Osteocyte (in vitro differentiated cells): ENCODE results near the gene FFAR1. TPM values are rescaled to one million over a fixed set of nuclear protein-coding genes. Genes with fewer than 3 reads are reported as not detected.
"Not testable (repeated sequence)": the region's sequence is repeated elsewhere in the genome, so short reads cannot be mapped to it uniquely, and the experiment has no call there.

Source experiments
- DNase-seq: peaks from one replicate; pipeline ENCODE4 v3.0.0; 2021; ENCODE audit warnings: mixed read lengths; ENCODE audit not compliant: unreplicated experiment; ENCODE audit errors: extremely low spot score
- H3K27ac Mint-ChIP-seq: one replicate; pipeline ENCODE4 v1.8.0; 2021; ENCODE audit warnings: mild to moderate bottlenecking, mixed read lengths; ENCODE audit not compliant: unreplicated experiment
- H3K27me3 Mint-ChIP-seq: one replicate; pipeline ENCODE4 v1.8.0; 2021; ENCODE audit warnings: mixed read lengths; ENCODE audit not compliant: unreplicated experiment
- H3K36me3 Mint-ChIP-seq: one replicate; pipeline ENCODE4 v1.8.0; 2021; ENCODE audit warnings: mixed read lengths; ENCODE audit not compliant: unreplicated experiment
- H3K4me1 Mint-ChIP-seq: one replicate; pipeline ENCODE4 v1.8.0; 2021; ENCODE audit warnings: mixed read lengths; ENCODE audit not compliant: unreplicated experiment
- H3K4me3 Mint-ChIP-seq: one replicate; pipeline ENCODE4 v1.8.0; 2021; ENCODE audit warnings: mild to moderate bottlenecking, moderate library complexity, mixed read lengths; ENCODE audit not compliant: unreplicated experiment
- H3K9me3 Mint-ChIP-seq: one replicate; pipeline ENCODE4 v1.8.0; 2021; ENCODE audit warnings: mixed read lengths; ENCODE audit not compliant: unreplicated experiment
- total RNA-seq: library from RNA; stranded (reverse); gene quantifications from 2 replicates; pipeline ENCODE4 v1.2.1, GENCODE V29; 2021
- TF ChIP-seq, protein P1 (sequence below): fragments of 200-600 bp; sonication (generic); IDR thresholded peaks from 2 replicates; pipeline ENCODE4 v1.5.0; 2021; ENCODE audit warnings: antibody characterized with exemption, mild to moderate bottlenecking, moderate library complexity

The FFAR1 gene
- total RNA-seq, 1 donor from 2014 or later: not detected

DNA sequence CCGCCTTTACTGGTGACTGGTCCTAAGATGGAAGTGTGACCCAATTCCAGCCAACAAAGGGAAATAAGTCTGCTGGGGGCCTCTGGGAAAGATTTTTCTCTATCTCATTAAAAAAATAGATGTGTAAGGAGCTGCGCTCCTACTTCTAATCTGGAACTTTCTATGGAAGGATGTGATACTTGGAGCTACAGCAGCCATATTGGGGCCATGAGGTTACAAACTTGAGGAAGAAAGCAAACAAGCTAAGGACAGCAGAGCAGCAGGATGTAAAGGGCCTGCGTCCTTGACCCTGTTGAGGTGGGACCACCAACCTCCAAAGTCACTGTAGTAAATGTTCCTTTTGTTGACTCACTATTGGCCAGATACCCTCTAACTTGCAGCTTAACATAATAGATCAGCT is 30.7 kb downstream of the FFAR1 start:
- Mint-ChIP-seq H3K9me3 (no peaks in the 10 kb centered on the region), H3K36me3 (no peaks in the 10 kb centered on the region), H3K27ac (no peak overlapping the region), H3K27me3 (no peaks in the 10 kb centered on the region), H3K4me1 (no peaks in the 10 kb centered on the region), H3K4me3 (no peak overlapping the region)
- peak; percentile 15 for DNase-seq
- TF ChIP-seq, protein P1, sequence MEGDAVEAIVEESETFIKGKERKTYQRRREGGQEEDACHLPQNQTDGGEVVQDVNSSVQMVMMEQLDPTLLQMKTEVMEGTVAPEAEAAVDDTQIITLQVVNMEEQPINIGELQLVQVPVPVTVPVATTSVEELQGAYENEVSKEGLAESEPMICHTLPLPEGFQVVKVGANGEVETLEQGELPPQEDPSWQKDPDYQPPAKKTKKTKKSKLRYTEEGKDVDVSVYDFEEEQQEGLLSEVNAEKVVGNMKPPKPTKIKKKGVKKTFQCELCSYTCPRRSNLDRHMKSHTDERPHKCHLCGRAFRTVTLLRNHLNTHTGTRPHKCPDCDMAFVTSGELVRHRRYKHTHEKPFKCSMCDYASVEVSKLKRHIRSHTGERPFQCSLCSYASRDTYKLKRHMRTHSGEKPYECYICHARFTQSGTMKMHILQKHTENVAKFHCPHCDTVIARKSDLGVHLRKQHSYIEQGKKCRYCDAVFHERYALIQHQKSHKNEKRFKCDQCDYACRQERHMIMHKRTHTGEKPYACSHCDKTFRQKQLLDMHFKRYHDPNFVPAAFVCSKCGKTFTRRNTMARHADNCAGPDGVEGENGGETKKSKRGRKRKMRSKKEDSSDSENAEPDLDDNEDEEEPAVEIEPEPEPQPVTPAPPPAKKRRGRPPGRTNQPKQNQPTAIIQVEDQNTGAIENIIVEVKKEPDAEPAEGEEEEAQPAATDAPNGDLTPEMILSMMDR: no peak

DNA sequence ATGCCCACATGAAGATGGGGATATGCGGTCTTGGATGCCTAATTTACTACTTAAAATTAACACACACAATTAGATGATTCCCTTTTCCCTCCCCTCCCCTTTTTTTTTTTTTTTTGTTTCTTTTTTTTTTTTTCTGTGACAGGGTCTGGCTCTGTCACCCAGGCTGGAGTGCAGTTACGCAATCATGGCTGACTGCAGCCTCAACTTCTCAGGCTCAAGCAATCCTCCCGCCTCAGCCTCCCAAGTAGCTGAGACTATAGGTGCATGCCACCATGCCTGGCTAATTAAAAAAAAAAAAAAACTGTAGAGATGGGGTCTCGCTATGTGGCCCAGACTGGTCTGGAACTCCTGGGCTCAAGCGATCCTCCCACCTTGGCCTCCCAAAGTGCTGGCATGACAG is 31.8 kb downstream of the FFAR1 start:
- DNase-seq: peak; percentile 19
- H3K36me3 Mint-ChIP-seq, H3K9me3 Mint-ChIP-seq, H3K27ac Mint-ChIP-seq, H3K27me3 Mint-ChIP-seq, H3K4me1 Mint-ChIP-seq, H3K4me3 Mint-ChIP-seq: not testable (repeated sequence)

DNA sequence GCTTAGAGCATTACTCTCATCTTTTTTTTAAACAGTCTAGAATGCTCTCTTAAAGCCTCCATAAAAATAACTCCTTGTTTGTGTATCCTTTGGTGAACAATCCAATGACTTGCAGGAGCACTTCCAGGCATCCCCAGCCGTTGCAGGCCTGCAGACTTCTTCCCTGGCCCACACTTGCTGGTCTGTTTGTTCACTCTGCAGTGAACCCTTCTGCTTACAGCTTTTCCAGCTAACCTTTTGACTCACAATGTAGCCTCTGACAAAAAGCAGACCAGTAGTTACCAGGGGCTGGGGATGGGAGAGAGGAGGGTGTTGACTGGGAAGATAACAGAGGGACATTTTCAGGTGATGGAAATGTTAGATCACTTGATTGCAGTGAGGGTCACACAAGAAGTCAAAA is 32.3 kb downstream of the FFAR1 start:
- no peaks in the 10 kb centered on the region for H3K27me3 Mint-ChIP-seq
- TF ChIP-seq, protein P1: no peak
- H3K4me1 Mint-ChIP-seq: no peaks in the 10 kb centered on the region
- H3K4me3 Mint-ChIP-seq: no peak overlapping the region
- H3K9me3 Mint-ChIP-seq: no peaks in the 10 kb centered on the region
- H3K36me3 Mint-ChIP-seq: no peaks in the 10 kb centered on the region
- no peak overlapping the region for H3K27ac Mint-ChIP-seq
- peak; percentile 32 for DNase-seq

DNA sequence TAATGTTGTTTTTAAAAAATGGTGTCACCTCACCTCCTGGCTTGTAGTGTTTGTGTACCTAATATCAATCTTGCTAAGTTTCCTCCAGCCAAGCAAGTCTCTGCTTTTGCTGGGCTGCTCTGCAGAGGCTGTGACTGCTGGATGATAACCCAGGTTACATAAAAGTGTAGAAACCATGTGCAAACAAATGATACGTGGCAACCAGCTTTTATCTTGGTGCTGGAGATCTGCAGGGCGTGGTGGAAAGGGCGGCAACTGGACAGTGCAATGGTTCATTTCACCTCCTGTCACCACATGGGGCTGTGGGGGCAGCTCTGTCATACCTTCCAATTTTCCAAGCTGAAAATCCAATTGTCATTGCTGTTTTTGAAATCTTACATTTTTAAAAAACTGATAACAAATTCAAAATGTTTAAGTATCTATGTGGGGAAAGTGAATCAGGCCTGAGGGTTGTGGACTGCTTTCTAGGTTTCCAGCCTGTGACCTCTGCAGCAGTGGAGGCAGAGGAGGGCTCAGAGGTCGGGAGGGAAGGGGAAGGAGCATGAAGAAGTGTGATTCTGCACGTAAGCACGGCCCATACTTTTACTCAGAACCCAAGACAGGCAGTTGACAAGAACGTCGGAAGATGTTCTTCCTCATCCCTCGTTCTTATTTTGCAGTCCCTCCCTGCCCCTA is 32.9 kb downstream of the FFAR1 start:
- no peaks in the 10 kb centered on the region for H3K9me3 Mint-ChIP-seq
- no peak overlapping the region for H3K4me3 Mint-ChIP-seq
- H3K4me1 Mint-ChIP-seq: no peaks in the 10 kb centered on the region
- no peaks in the 10 kb centered on the region for H3K27me3 Mint-ChIP-seq
- no peaks in the 10 kb centered on the region for H3K36me3 Mint-ChIP-seq
- peak; percentile 56 for DNase-seq
- TF ChIP-seq, protein P1: no peak
- H3K27ac Mint-ChIP-seq: no peak overlapping the region

- H3K4me1 Mint-ChIP-seq: no peaks in the 10 kb centered on the region
- H3K9me3 Mint-ChIP-seq: peaks cover 1% of the 10 kb centered on the region
- TF ChIP-seq, protein P1: no peak
- H3K27me3 Mint-ChIP-seq: no peaks in the 10 kb centered on the region
- H3K4me3 Mint-ChIP-seq: no peak overlapping the region
- H3K27ac Mint-ChIP-seq: no peak overlapping the region
- no peaks in the 10 kb centered on the region for H3K36me3 Mint-ChIP-seq
- DNase-seq: peak; percentile 49
These were observed 33.6 kb downstream of the FFAR1 start for GRCh38 chr19:35381318-35381717.
